Measurements from ENCODE around the gene RAET1L. TPM values are rescaled to one million over a fixed set of nuclear protein-coding genes. Genes with fewer than 3 reads are reported as not detected.

RAET1L gene
- total RNA-seq, 1 donor from 2014 or later = not detected

Other genes starting within 250 kb of the RAET1L start
- gene LRP11, start 161.2 kb downstream of the RAET1L start, total RNA-seq = 0.29 TPM in 2 replicates
- gene RAET1E, start 127.4 kb downstream of the RAET1L start, total RNA-seq = not detected in 2 replicates
- gene RAET1G, start 102.4 kb downstream of the RAET1L start, total RNA-seq = not detected in 2 replicates
- gene ULBP2, start 83.5 kb downstream of the RAET1L start, total RNA-seq = 0.29 and 0.37 TPM in 2 replicates
- gene ULBP1, start 61.6 kb downstream of the RAET1L start, total RNA-seq = 1.9 and 2.2 TPM in 2 replicates
- gene ULBP3, start 43.6 kb upstream of the RAET1L start, total RNA-seq = 0.46 and 0.80 TPM in 2 replicates
- gene PPP1R14C, start 117.5 kb upstream of the RAET1L start, total RNA-seq = 0.11 and 0.32 TPM in 2 replicates